Measurements from ENCODE around the gene MAL. TPM values are rescaled to one million over a fixed set of nuclear protein-coding genes. Genes with fewer than 3 reads are reported as not detected.

MAL gene
- 1.3 and 55.9 TPM in 2 replicates for total RNA-seq

GRCh38 chr2:95025406-95026319 is at the start of gene MAL:
Gene MAL (plus strand): TSS chr2:95025708. CDS start chr2:95025793, 85 bp downstream.

Other genes with a start within 250 kb of the MAL start
- gene TEKT4, start 154.3 kb upstream of the MAL start, total RNA-seq: not detected in 2 replicates
- 53.1 and 62.2 TPM in 2 replicates for gene MRPS5, start 96.1 kb downstream of the MAL start, total RNA-seq
- gene ZNF514, start 134.1 kb downstream of the MAL start, total RNA-seq: 12.8 and 15.9 TPM in 2 replicates
- gene ZNF2, start 140.1 kb downstream of the MAL start, total RNA-seq: 5.5 and 6.7 TPM in 2 replicates
- 4.5 and 7.2 TPM in 2 replicates for gene ZNF892, start 181.8 kb downstream of the MAL start, total RNA-seq
- gene PROM2, start 248.7 kb downstream of the MAL start, total RNA-seq: 37.1 and 59.9 TPM in 2 replicates